HG02943 (cell line): ENCODE results near the gene RAD51B.

ENCODE experiments used
- ATAC-seq: cut with Tn5 transposase; IDR thresholded peaks from one replicate; pipeline ENCODE4 v1.9.1; 2021; ENCODE audit warnings: mild to moderate bottlenecking, low read depth, moderate library complexity; ENCODE audit not compliant: unreplicated experiment

Gene RAD51B

DNA sequence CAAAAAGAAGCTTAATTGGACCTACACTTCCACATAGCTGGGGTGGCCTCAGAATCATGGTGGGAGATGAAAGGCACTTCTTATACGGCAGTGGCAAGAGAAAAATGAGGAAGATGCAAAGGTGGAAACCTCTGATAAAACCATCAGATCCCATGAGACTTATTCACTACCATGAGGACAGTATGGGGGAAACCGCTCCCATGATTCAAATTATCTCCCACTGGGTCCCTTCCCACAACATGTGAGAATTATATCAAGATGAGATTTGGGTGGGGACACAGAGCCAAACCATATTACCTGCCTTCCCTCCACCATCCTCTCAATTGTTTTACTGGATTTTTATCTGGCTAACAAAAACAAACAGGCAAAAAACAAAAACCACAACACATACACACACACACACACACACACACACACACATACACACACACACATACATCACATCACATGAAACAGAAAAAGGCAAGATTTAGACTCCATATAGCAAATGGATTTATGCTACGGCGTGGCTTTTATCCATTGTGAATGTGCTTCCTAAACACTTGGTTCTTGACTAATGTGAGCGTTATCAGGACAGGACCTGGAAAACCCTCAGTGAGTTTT lies 906.6 kb downstream of the RAD51B start:
- ATAC-seq: no peak

DNA sequence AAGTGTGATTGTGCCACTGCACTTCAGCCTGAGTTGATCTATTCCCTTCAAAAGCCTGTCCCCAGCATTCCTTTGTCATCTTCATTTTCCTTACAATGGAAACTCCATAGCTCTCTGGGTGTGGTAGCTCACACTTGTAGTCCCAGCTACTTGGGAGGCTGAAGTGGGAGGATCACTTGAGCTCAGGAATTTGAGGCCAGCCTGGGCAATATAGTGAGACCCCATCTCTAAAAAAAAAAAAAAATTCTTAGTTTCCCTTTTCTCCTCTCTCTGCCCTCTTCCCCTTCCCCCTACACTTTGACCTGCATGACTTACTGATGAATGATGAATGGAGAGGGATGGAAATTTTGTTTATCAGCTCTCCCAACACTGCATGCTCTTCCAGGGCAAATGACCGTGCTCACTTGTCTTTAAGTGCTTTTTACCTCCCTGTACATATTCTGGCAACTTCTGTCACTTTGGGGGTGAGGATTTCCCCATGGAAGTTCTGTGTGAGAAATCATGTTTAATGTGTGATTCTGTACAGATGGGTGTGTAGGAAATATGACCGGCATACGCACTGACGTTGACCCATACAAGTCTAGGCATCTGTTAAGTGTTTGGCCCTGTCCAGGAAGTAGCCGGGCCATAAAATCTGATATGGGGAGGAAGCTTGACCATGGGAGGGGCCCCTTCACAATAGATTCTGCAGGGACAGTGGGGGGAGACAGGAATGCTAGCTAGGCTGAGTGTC lies 907.9 kb downstream of the RAD51B start:
- no peak for ATAC-seq

DNA sequence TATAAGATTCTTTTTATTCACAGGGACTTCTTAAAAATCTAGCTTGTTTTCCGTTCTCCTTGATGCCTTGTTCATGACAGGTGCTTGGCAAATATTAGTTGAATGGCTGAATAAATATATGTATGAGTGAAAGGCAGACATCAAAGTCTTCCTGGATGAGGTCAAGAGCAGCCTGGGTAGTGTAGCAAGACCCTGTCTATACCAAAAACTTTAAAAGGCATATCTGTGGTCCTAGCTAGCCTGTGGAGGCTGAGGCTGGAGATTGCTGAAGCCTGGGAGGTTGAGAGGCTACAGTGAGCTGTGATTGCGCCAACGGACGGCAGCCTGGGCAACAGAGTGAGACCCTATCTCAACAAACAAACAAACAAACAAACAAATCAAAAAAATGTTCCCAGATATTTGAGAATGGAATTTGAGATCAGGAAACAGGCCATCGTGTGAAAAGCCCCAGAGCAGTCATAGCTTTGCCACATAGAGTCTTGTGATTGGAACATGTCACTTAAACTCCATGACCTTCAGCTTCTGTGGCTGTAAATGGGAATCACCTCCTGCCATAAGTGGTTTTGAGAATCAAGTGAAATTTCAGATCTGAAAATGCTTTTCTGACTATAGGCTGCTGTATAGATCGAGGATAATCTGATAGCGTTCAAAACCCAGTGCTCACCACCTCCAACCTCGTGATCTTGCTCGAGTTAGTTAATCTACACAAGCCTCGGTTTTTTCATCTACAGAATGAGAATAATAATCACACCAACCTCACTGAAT lies 908.9 kb downstream of the RAD51B start:
- ATAC-seq: no peak

DNA sequence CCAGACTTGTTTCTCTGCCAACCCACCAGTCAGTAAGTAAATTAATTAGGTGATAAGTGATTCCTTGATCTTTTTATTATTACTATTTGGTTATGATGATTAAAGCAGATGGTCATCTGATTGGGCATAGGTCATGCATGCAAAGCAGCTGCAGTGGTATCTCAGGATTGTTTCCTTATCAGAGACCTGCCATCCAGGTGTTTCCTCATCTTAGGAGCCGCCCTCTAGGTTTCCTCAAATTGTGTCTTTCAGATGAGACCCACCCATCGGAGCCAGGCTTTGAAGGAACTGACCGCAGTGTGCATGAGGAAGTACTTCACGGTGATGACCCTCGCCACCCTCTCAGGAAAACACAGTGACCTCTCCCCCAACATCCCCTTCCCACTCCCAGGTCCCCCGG lies 910.0 kb downstream of the RAD51B start:
- no peak for ATAC-seq

DNA sequence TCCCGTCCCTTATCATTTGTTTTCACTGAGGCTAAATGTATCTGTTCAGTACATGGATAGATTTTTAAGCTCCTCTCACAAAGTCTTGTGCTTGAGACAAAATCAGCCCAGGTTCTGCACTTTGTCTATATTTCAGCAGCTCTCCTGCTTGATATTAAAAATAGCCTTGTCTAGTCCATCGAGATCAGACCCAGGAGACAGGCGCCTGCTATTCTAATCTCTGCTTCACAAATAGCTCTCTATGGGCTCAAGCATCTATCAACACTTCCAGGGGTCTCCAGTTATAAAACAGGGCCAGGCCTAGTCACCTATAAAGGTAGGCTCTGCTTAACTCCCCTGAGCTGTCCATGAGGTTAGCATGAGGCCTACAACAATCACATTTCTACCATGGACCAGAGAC lies 910.8 kb downstream of the RAD51B start:
- ATAC-seq: no peak

DNA sequence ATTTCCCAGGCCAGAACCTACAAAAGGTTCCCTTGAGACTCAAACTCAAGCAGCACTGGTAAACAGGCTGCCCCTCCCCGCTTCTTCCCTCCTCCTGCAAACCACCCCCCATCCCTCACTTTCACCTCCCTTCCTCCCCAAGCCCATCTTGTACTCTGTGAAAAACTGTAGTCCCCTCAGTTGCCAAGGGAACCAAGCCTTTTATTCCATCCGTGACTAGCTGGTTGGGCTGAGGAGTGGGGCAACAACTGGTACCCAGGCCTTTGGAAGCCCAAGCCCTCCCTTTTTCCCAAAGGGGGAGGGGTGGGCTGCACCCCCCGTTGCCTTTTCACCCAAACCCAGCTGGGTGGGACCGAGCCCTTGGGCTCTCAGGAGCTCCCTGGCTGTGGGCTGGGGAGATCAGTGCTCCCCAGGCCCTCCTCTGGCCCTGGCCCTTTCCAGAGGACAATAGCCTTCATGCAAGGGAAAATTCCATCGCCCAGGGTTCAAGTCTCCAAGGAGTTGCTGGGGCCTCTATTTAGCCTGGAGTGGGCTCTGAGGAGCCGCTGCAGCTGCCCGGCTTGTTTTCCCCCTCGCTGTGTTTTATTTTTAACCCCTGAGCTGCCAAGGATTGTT lies 911.3 kb downstream of the RAD51B start:
- no peak for ATAC-seq

DNA sequence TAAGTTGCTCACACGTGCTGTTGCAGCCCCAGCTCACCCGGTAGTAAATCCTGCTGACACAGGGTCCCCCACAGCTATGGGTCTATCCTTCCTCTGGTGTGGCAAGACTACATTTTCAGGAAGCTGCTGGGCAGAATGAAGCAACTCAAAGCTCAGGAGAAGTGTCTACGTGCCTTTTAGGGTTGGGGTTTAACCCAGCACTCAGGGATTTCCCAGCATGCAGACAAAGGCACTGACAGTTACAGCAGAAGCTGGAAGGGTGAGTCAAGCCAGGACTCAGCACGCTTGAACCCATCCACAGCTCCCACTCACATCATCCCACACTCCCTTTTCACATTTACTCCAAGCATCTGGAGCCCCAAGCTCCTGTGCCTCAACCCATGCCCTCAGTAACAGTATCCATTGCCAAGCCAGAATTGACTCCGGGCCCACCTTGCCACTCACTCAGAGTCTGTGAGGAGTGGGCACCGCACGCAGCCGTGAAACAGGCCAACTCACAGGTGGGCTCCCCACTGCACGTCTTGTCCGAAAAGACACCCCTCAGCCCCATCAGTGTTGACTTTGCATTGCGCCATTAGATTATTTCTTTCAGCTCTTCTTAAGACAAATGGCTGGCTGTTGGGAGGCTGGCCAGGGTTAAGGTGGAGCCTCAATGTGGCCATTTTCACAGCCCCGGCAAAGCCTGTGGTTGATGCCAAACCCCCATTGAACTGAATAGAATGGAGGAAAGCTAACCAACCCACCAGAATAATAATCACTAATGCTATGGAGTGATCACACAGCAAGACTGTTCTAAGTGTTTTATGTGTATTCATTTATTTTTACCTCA lies 913.7 kb downstream of the RAD51B start:
- ATAC-seq: no peak

DNA sequence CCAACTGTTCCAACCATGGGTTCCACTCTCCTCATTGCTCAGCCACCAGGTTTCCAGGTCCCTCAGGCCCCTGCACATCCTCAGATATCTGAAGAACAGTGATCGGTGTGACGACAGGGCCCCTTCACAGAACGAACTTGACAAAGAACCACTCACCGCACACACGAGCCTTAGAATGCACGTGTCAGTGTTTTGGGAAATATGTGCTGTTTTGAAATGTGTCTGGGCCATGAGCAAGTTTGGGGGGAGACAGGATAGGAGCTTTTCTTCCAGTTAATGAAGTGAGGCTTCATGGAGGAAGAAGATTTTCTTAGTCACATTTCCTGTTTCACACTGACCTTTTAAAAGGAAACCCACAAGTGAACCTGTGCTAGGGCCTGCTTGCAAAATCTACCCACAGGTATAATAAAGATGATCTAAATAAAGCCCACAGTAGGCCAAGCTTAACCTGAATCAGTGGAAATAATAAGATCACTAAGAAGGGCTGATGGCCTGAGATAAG lies 914.7 kb downstream of the RAD51B start:
- no peak for ATAC-seq

DNA sequence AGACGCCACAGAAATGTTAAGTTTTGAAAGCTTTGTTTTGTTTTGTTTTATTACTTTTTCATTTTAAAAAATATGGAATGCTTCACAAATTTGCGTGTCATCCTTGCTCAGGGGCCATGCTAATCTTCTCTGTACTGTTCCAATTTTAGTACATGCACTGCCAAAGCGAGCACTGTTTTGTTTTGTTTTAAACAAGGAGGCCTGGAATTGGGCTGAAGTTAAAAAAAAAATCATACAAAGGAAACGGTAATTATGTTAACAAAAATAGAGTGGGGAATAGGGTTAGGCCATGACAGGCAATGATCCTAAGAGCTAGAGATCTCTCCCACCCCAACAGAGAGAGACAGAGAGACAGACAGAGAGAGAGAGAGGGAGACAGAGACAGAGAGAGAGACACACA lies 916.3 kb downstream of the RAD51B start:
- no peak for ATAC-seq

DNA sequence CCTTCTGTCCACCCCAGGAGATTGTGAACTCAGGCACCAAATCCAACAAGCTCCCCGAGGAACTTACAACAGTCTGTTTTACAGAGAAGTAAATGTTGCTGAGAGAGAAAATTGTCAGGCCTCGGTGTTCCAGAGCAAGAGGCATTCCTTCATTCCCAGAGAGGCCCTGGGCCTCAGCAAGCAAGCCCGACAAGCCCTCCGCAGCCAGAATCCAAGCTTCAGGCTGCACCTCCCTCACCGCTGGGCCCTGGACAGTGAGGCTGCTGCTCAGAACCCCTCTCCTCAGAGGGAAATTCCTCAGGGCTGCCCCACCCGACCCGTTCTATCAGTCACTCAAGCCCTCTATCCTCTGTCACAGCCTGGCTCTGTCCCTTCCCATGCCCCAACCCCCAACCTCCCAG lies 916.9 kb downstream of the RAD51B start:
- ATAC-seq: no peak

DNA sequence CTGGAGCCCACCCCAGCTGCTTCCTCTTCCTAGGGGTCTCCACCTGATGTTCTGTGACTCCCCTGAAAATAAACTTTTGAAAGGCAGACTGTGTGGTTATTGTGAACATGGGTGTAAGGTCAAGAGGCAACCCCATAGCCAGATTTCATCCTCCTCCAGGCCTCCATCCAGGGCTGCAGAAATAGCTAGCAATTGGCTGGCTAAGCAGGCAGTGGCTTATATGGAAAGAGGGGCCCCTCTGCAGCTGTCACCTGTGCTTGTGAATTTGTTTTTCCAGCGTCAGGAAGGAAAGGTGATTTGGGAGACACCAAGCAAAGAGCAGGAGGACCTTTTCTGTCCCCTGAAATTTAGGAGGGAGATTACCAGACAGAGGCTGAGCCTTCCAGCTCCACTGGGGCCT lies 917.5 kb downstream of the RAD51B start:
- ATAC-seq: no peak

DNA sequence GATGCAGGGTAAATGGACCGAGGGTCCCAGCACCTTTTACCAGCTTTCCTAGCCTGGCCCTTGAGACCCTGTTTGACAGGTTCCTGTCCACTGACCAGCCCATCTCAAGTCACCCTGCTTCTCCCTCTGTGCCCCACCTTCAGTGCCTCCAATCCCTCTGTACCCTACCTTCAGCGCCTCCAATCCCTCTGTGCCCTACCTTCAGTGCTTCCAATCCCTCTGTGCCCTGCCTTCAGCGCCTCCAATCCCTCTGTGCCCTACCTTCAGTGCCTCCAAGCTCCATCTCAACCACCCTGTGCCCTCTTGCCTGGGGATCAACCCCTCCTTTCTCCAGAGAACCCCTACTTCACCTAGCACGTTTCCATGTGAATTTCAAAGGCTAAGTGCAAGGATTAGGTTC lies 919.0 kb downstream of the RAD51B start:
- ATAC-seq: no peak

DNA sequence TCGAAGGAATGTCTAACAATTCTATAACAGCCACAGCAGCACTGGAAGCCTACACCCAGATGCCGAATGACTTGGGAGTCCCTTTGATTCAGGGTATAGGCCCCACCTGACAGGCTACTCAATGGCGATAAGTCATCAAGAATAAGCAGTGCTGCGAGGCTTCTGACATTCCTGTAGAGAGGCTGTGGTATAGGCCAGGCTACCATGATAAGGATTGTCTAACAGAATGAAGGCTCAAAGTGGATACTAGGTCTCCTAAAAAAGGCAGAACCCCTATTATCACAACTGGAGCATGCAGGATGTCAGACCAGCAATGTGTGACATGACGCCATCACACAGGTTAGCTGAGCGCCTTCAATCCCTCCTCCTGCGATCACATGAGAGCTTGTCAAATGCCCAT lies 920.1 kb downstream of the RAD51B start:
- no peak for ATAC-seq

DNA sequence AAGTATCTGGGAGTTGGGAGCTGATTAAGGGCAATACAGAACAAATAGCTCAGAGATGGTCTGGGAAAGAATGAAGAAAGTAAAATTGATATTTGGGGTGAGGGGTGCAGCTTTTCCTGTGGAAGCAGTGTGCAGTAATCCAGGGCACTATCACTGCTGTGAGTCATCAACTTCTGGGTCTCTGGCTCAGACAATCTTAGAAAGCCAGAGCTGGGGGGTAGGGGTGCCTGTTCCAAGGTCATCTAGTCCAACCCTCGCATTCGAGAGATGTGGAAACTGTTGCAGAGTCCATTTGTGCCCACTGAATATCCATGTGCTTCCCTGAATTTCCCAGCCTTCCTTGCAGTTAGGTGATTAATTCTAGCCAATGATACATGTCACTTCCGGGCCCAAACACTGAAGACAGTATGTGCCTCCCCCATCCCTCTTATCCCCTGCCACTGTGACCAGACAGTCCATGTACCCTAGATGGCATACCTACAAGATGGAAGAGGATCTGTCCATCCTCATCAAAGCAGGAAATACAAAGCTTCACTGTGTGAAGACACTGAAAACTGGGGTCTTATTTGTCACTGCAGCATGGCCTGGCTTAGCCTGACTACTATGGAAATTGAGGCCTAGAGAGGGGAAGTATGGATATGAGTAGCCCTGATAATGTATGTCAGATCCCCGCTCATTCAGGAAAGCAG lies 921.4 kb downstream of the RAD51B start:
- no peak for ATAC-seq

DNA sequence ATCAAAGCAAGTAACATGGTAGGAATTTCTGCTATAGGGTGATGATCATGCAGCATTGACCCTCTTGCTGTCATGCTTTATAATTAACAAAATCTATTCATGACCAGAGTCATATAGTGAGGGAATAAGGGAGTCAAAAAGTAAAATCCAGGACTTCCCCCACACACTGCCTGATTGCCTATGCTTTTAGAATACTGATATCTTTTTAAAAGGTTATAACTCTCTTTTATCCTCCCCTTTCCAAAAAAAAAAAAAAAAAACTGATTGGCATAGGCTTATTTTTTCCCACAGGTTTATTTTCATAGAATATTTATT lies 921.9 kb downstream of the RAD51B start:
- no peak for ATAC-seq

DNA sequence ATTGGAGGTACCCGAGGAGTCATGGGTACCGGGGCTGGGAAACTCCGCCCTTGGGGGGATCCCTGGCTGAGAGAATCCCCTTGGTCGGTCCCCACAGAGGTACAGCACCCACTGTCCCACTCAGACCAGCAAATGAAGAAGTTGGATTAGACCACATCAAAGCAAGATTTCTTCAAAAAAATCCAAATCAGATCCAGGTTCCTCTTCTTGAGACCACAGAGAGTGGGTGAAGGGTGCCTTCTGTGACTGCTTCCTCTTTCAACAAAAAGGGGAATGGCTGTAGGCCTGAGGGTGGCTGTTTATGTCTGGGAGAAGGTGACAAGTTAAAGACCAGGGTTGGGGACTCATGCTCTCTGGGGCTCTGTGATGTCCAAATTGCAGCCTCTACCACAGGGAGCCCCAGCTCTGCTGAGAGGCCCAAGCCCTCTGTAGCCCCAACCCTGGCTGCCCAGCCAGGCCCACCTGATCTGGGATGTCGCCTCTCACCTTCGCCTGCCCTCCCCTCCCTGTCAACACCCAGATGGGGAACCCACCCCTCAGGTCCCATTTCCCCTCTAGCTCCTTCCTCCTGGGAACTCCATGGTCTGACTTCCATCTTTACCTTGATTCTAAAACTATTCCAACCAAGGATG lies 922.4 kb downstream of the RAD51B start:
- peak; percentile 80 for ATAC-seq

DNA sequence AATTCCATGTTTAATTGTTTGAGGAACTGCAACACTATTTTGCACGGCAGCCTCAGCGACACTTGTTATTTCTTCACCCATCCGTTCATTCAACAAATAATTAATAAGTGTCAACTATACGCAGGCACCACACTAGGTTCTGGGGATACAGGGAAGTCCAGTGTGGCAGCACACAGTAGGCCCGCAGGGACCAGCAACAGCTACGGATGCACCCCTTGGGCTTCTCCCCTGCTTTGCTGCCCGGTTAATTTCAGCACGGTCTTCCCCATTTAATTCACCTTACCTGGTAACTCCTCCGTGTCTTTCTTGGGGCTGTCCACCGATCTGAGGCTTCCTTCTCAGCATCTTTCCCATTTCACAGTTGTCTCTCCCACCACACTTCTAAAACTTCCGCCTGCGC lies 925.0 kb downstream of the RAD51B start:
- no peak for ATAC-seq

DNA sequence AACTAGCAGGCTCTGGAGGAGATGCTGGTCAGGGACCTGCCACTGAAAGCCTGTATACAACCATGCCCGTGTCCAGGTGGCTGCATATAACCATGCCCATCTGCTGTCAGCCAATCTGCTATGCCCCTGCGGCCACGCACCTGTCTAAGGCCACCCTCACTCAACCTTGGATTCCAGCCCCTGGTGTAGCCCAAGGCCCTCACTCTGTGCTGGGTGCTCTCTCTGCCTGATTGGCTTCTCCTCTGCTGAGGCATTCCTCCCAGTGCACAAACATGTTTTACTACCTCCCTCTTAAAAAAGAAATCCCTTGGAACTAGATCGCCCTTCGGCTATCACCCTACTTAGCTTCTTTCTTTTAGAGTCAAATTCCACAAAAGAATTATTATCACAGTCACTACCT lies 927.8 kb downstream of the RAD51B start:
- no peak for ATAC-seq

DNA sequence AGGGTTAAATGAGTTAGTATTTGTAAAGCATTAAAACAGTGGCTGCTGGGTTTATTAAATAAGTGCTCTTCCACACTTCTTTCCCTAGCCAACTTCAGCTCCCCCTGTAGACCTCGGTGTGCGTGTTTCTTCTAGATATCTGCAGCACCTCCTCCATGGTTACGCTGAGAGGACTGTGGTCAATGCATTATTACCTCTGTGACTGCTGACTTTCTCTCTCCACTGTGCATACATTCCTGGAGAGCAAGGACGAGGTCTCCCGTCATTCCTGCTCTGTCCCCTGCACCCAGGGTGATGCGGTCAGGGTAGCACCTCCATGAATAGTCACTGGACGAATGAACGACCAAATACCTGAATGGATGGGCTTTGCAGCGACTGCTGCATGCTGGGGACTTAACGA lies 928.7 kb downstream of the RAD51B start:
- ATAC-seq: no peak
